HG03571 (cell line): Measurements from ENCODE around the gene GMIP.
A peak's percentile ranks its signal among the peaks of the same experiment; 100 is the strongest.
"Not testable (repeated sequence)": the region's sequence is repeated elsewhere in the genome, so short reads cannot be mapped to it uniquely, and the experiment has no call there.

Experiments used
- ATAC-seq: cut with Tn5 transposase; IDR thresholded peaks from one replicate; pipeline ENCODE4 v1.9.1; 2021; ENCODE audit not compliant: unreplicated experiment

Gene GMIP

GRCh38 chr19:19643158-19644053, at the start of gene GMIP:
GMIP (minus strand) TSS chr19:19643657; CDS start chr19:19643529, 128 bp downstream.
- peak; percentile 71 for ATAC-seq

- ATAC-seq = no peak
Observed at GRCh38 chr19:19691683-19692082, 48.2 kb upstream of the GMIP start.

- ATAC-seq = not testable (repeated sequence)
Observed at GRCh38 chr19:19689023-19689422, 45.6 kb upstream of the GMIP start.

- no peak for ATAC-seq
Observed at GRCh38 chr19:19687090-19687489, 43.6 kb upstream of the GMIP start.

- ATAC-seq = no peak
Observed at GRCh38 chr19:19686580-19686979, 43.1 kb upstream of the GMIP start.

GRCh38 chr19:19686119-19686518, 42.7 kb upstream of the GMIP start:
- not testable (repeated sequence) for ATAC-seq

GRCh38 chr19:19679176-19680073, 36.0 kb upstream of the GMIP start:
- no peak for ATAC-seq

- no peak for ATAC-seq
Observed at GRCh38 chr19:19677579-19677978, 34.1 kb upstream of the GMIP start.

GRCh38 chr19:19674315-19674714, 30.9 kb upstream of the GMIP start:
- ATAC-seq = no peak

GRCh38 chr19:19672816-19673215, 29.4 kb upstream of the GMIP start:
- no peak for ATAC-seq

- no peak for ATAC-seq
Observed at GRCh38 chr19:19670070-19670551, 26.7 kb upstream of the GMIP start.

- ATAC-seq = peak; percentile 53
Observed at GRCh38 chr19:19668230-19669012, 25.0 kb upstream of the GMIP start, which contains the start of gene ZNF101. ZNF101 (plus strand) TSS chr19:19668839; CDS start chr19:19668964, 125 bp downstream.

- ATAC-seq = not testable (repeated sequence)
Observed at GRCh38 chr19:19665420-19665948, 22.0 kb upstream of the GMIP start.

GRCh38 chr19:19663256-19664120, 20.0 kb upstream of the GMIP start, which contains the start of gene ATP13A1:
ATP13A1 (minus strand) TSS chr19:19663676; CDS start chr19:19663666, 10 bp downstream.
- peak; percentile 61 for ATAC-seq

- peak; percentile 1 for ATAC-seq
Observed at GRCh38 chr19:19662871-19663255, 19.4 kb upstream of the GMIP start.

- ATAC-seq = no peak
Observed at GRCh38 chr19:19662344-19662743, 18.9 kb upstream of the GMIP start.

- ATAC-seq = peak; percentile 31
Observed at GRCh38 chr19:19661675-19662251, 18.3 kb upstream of the GMIP start.

GRCh38 chr19:19661141-19661674, 17.8 kb upstream of the GMIP start:
- no peak for ATAC-seq
